SKM-1 treated with dmso at 0.1 percent for 144 hours (cell line): ENCODE measurements around the gene ZFR2.
"Not testable (repeated sequence)": the region's sequence is repeated elsewhere in the genome, so short reads cannot be mapped to it uniquely, and the experiment has no call there.

Experiments
- DNase-seq: peaks from one replicate; lab custom pipeline; 2025; ENCODE audit not compliant: unreplicated experiment; lab: John Stamatoyannopoulos, UW

ZFR2 gene

GRCh38 chr19:3874695-3875094 lies 5.9 kb upstream of the ZFR2 start:
- DNase-seq = not testable (repeated sequence)

DNA sequence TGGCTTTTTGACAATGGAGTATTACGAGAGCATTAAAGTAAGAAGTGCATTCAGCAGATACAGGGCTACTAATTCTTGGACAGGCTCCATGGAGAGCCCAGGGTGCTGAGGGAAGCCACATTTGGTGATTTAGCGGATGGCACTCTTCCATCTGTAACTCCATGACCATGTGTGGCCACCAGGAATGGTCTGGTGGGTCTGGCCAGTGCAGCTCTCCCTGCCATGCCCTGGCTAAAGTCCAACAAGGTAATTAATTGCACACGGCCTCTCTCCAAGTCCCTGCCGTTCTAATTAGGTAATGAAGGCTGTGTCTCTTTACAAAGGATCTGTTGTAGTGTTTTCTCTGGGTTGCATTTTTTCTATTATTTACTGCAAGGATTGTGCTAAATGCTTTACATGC lies 4.3 kb upstream of the ZFR2 start:
- no peak for DNase-seq

- DNase-seq = no peak
Observed at GRCh38 chr19:3867971-3868769, 668 bp downstream of the ZFR2 start.

- no peak for DNase-seq
Observed at GRCh38 chr19:3866910-3867638, 1.8 kb downstream of the ZFR2 start.

DNA sequence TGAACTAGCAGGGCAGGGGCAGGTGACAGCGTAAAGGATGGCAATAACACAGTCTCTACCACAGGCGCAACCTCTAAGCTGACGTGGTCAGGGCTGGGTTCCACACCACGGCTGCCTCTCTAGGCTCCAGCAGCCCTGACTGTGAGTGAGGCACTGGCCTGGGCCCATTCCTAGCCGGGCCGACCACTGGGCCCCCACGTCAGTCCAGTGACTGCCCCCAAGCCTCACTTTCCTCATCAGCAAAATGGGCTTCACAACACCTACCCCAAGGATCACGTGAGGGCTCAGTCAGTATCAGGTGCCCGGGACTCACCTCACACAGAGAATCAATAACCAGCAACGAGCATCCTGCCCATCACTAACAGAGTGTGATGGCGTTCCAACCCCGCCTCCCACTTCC lies 5.2 kb downstream of the ZFR2 start:
- no peak for DNase-seq

DNA sequence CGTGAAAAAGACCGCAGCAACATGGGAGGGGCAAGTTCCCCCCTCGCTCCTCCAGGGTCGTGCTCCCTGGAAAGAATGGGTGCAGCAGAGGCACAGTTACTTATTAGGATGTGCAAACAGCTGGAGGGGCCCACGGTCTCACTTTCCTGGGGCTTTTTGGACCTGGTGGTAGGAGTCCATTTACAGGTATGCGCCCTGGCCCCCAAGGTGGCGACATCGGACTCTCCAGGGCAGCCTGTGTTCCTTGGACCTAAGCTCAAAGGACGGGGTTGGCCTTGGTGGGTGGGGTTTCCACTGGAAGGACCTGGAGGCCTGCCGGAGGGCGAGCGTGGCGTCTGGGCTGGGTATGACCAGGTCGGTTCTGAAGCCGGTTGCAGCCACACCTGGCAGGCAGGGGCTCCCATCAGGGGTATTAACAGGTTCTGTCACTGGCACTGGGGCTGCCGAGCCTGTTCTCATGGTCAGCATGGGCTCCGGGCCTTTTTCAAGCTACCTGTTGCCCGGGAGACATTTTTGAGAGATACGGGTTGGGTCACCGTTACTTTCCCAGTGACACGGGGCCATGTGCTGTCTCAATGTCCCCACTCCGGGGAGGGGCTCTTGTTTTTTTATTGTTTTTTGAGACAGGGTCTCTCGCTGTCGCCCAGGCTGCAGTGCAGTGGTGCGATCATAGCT lies 5.9 kb downstream of the ZFR2 start:
- no peak for DNase-seq

DNA sequence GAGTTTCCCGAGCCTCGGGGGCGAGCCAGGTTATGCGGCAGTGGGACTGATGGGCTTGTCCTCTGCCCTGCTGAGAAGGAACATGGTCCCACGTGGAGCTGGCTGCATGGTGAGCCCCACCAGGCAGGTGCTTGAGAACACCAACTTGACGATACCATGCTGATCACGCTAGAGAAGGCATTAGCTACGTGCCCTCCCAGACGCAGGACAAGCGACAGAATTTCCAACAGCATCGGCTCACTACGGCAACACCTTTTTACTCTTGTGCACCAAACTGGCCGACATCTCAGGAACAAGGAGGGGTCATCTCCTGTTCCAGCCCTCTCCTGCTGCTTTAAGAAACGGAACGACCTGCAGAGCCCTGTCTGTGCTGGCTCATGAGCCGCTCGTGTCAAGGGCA lies 8.3 kb downstream of the ZFR2 start:
- no peak for DNase-seq

DNA sequence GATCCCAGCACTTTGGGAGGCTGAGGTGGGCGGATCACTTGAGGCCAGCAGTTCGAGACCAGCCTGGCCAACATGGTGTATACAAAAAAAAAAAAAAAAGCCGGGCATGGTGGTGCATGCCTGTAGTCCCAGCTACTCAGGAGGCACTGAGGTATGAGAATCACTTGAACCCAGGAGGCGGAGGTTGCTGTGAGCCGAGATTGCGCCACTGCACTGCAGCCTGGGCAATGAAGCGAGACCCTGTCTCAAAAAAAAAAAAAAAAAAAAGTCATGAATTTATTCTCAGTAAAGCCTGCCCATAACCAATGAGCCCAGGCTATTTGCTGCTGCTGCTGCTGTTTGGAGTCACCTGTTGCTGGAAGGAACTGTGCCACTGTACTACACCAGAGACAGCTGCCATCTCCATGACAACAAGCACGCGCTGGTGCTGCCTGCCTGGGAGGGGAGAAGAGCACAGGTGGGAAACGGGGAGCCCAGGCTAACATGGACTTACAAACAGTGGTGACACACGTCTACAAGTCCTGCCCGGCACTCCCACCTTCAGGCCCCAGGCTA lies 11.3 kb downstream of the ZFR2 start:
- no peak for DNase-seq

GRCh38 chr19:3855320-3855719 lies 13.5 kb downstream of the ZFR2 start:
- no peak for DNase-seq

DNA sequence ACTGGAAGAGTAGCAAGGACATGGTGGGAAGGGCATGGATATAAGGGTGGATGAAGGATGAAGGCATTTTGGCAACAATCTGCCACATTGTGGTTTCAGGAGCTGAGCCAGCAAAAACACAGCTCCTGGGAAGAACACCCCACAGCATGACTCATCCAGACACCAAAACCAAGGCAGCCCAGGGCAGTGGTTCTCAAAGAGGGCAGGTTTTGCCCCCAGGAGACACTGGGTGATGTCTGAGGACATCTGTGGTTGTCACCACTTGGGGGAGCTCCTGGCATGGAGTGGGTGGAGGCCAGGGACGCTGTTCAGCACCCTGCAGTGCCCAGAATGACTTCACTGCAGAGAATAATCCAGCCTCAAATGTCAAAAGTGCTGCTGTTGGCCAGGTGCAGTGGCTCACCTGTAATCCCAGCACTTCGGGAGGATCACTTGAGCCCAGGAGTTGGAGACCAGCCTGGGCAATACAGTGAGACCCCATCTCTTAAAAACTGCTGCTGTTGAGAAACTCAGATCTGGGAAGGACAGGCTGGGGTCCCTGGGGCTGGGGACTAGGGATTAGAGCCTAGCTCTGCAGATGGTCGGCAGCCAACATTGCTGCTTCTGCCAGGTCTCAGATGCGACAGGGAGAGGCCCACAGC lies 16.1 kb downstream of the ZFR2 start:
- peak; percentile 37 for DNase-seq

- DNase-seq = no peak
Observed at GRCh38 chr19:3852177-3852511, 16.7 kb downstream of the ZFR2 start.

- DNase-seq = no peak
Observed at GRCh38 chr19:3851254-3852176, 17.3 kb downstream of the ZFR2 start.

- DNase-seq = no peak
Observed at GRCh38 chr19:3850320-3850972, 18.4 kb downstream of the ZFR2 start.

DNA sequence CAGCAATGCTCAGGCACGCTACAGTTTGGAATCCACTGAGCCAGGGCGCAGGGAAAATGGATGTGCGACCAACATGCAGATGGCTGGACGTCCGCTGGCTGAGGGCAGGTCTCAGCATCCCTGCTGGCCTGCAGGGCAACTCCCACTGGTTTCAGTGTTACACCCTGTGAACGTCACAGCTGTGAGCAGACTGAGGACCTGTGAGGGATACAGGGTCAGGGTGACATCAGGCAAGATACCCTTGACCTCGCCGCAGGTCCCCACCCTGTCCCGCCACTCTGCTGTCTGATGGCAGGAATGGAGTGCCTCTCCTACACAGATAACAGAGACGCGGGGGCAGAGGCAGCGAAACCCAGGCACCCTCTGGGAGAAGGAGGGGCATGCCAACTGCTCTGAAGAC lies 19.1 kb downstream of the ZFR2 start:
- DNase-seq = no peak

- peak; percentile 68 for DNase-seq
Observed at GRCh38 chr19:3849092-3849491, 19.7 kb downstream of the ZFR2 start.

GRCh38 chr19:3844596-3844995 lies 24.2 kb downstream of the ZFR2 start:
- no peak for DNase-seq

GRCh38 chr19:3842948-3843347 lies 25.9 kb downstream of the ZFR2 start:
- no peak for DNase-seq

GRCh38 chr19:3840804-3841203 lies 28.0 kb downstream of the ZFR2 start:
- DNase-seq = no peak

- no peak for DNase-seq
Observed at GRCh38 chr19:3839941-3840340, 28.9 kb downstream of the ZFR2 start.

GRCh38 chr19:3838661-3839060 lies 30.2 kb downstream of the ZFR2 start:
- no peak for DNase-seq
